DOHH2 (cell line): ENCODE results near the gene AFAP1.

Source experiments
- H3F3A ChIP-seq: fragments of 200-600 bp; sonication (generic), shearing (Covaris generic); 2 replicates; pipeline ENCODE4 v1.6.0; 2016; ENCODE audit warnings: antibody characterized with exemption, mild to moderate bottlenecking; ENCODE audit not compliant: control insufficient read depth, insufficient read depth
- H3K27ac ChIP-seq: fragments of 200-600 bp; sonication (generic); 2 replicates; pipeline ENCODE4 v1.5.1; 2014; ENCODE audit warnings: low read depth, mild to moderate bottlenecking, low read length, moderate library complexity
- H3K27me3 ChIP-seq: fragments of 200-600 bp; sonication (generic); 2 replicates; pipeline ENCODE4 v1.6.1; 2014; ENCODE audit warnings: mild to moderate bottlenecking, low read length, mixed read lengths; ENCODE audit not compliant: control insufficient read depth
- H3K36me3 ChIP-seq: fragments of 200-600 bp; sonication (generic); 2 replicates; pipeline ENCODE4 v1.6.1; 2014; ENCODE audit warnings: mild to moderate bottlenecking, low read length, moderate library complexity, mixed read lengths; ENCODE audit not compliant: control insufficient read depth
- H3K4me1 ChIP-seq: fragments of 200-600 bp; sonication (generic); 2 replicates; pipeline ENCODE4 v1.6.1; 2014; ENCODE audit warnings: mild to moderate bottlenecking, low read length, mixed read lengths; ENCODE audit not compliant: control insufficient read depth
- H3K4me2 ChIP-seq: fragments of 200-600 bp; sonication (generic); 2 replicates; pipeline ENCODE4 v1.6.0; 2014; ENCODE audit warnings: mild to moderate bottlenecking, low read length, moderate library complexity
- H3K4me3 ChIP-seq: fragments of 200-600 bp; sonication (generic); 2 replicates; pipeline ENCODE4 v1.5.1; 2014; ENCODE audit warnings: mild to moderate bottlenecking, low read length, mixed read lengths
- H3K79me2 ChIP-seq: fragments of 200-600 bp; sonication (generic); 2 replicates; pipeline ENCODE4 v1.6.1; 2014; ENCODE audit warnings: mild to moderate bottlenecking, low read length, mixed read lengths; ENCODE audit not compliant: control insufficient read depth
- H3K9me2 ChIP-seq: fragments of 200-600 bp; sonication (generic); replicated peaks from 2 replicates; pipeline ENCODE4 v1.6.1; 2014; ENCODE audit warnings: mild to moderate bottlenecking, low read length, mixed read lengths; ENCODE audit not compliant: control insufficient read depth
- H3K9me3 ChIP-seq: fragments of 200-600 bp; sonication (generic); 2 replicates; pipeline ENCODE4 v1.6.1; 2014; ENCODE audit warnings: antibody characterized with exemption, low read length, mixed read lengths; ENCODE audit not compliant: control insufficient read depth, insufficient read depth
- H4K20me1 ChIP-seq: fragments of 200-600 bp; sonication (generic); 2 replicates; pipeline ENCODE4 v1.6.0; 2014; ENCODE audit warnings: low read depth, mild to moderate bottlenecking, antibody characterized with exemption, low read length, moderate library complexity; ENCODE audit not compliant: control insufficient read depth, insufficient read depth
- CTCF ChIP-seq: fragments of 200-600 bp; sonication (generic); IDR thresholded peaks from one replicate; pipeline ENCODE4 v1.5.1; 2014; ENCODE audit warnings: antibody characterized with exemption, mild to moderate bottlenecking, low read depth, low read length; ENCODE audit not compliant: poor library complexity, severe bottlenecking
- EZH2phosphoT487 ChIP-seq: fragments of 200-600 bp; sonication (generic); IDR thresholded peaks from 2 replicates; pipeline ENCODE4 v1.6.1; 2017; ENCODE audit warnings: borderline replicate concordance, mild to moderate bottlenecking, antibody characterized with exemption, low read length, moderate library complexity, mixed read lengths

Gene AFAP1

DNA sequence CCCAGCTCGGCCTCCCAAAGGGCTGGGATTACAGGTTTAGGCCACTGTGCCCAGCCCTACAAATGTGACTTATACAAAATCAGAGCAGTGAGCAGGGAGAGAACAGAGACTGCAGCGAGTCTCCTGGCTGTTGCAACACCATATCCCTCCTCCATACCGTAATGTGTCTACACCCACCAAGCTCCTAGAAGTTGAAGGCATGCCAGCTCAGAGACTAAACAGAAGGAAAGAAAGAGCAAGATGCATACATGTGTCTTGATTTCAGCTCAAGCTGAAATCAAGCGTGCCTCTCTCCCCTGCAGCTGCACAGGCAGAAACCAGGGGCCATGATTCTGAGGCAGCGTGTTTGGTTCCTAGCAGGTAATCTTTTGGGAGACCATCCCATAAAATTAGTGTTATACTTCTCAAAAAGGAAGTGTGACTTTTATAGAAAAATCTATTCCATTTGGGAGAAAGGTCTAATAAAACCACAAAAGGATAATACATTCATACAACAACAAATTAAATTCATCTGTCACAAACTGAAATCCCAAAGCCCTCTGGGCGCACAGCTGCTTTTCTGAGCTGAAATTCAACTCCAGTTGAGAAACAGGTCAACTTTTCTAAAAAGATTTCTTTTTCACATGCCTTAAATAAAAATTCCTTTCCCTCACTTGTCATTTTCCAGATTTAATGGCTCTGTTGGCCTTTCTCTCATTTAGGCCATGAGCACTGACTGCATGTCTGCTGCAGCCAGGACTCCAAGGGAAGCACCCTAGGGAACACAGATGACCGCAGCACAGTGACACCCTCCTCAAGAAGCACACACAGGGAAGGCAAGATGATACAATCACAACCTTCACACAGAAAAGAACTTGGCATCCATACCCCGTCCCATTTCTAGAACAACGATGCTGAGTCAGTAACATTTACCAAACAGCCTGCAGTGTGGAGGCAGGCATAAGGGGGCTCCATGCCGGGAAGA lies 34.4 kb downstream of the AFAP1 start:
- Histone ChIP-seq H3K9me3 (no peaks in the 10 kb centered on the region), H3K27me3 (peaks cover 16% of the 10 kb centered on the region), H3K4me1 (peaks cover 6% of the 10 kb centered on the region), H3K27ac (no peak overlapping the region), H3F3A (no peaks in the 10 kb centered on the region), H3K4me3 (no peak overlapping the region), H3K4me2 (no peak overlapping the region), H3K79me2 (no peaks in the 10 kb centered on the region), H4K20me1 (no peaks in the 10 kb centered on the region), H3K36me3 (no peaks in the 10 kb centered on the region), H3K9me2 (no peaks in the 10 kb centered on the region)
- TF ChIP-seq CTCF (no peak), EZH2phosphoT487 (no peak)

DNA sequence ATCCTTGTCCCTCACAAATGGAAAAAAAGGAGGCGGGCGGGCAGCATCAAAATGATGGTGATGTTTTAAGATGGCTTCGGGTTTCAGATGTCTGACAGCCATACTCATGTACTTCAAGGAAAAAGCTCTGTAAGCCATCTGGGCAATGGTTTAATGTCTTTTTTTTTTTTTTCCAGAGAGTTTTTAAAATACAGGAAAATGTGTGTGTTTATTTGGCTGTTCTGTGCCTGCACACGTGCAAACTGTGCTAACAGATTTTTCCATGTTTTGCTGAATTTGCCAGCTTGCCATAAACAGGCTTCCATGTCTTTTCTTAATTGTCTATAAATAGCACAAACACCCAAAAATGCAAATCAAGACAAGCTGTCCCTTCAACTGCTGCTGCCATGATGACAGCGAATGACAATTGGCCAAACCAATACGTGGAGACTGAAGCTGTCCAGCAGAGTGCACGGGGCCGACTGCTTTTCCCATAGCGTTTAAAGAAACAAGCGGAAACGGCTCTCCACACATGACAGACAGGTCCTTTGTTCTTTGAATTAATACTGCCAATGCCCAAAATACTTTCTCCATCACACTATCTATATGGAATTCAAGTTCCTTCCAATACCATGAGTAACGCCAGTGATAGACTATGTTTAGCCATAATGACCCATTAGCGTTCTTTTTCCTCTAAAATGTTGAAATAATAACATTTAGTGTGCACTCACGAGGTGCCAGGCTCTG lies 35.7 kb downstream of the AFAP1 start:
- no peaks in the 10 kb centered on the region for H4K20me1 ChIP-seq
- no peaks in the 10 kb centered on the region for H3K79me2 ChIP-seq
- H3K27ac ChIP-seq: no peak overlapping the region
- peaks cover 16% of the 10 kb centered on the region for H3K27me3 ChIP-seq
- H3K9me3 ChIP-seq: no peaks in the 10 kb centered on the region
- no peaks in the 10 kb centered on the region for H3K36me3 ChIP-seq
- TF ChIP-seq EZH2phosphoT487 (no peak), CTCF (no peak)
- H3F3A ChIP-seq: no peaks in the 10 kb centered on the region
- H3K9me2 ChIP-seq: no peaks in the 10 kb centered on the region
- no peak overlapping the region for H3K4me3 ChIP-seq
- H3K4me2 ChIP-seq: no peak overlapping the region
- H3K4me1 ChIP-seq: peaks cover 6% of the 10 kb centered on the region

- H3K9me3 ChIP-seq: no peaks in the 10 kb centered on the region
- no peak for TF ChIP-seq CTCF
- no peak for TF ChIP-seq EZH2phosphoT487
- H3F3A ChIP-seq: no peaks in the 10 kb centered on the region
- peaks cover 16% of the 10 kb centered on the region for H3K27me3 ChIP-seq
- H3K9me2 ChIP-seq: no peaks in the 10 kb centered on the region
- H3K27ac ChIP-seq: no peak overlapping the region
- H3K79me2 ChIP-seq: no peaks in the 10 kb centered on the region
- H4K20me1 ChIP-seq: no peaks in the 10 kb centered on the region
- no peaks in the 10 kb centered on the region for H3K36me3 ChIP-seq
- no peaks in the 10 kb centered on the region for H3K4me1 ChIP-seq
- no peak overlapping the region for H3K4me2 ChIP-seq
- no peak overlapping the region for H3K4me3 ChIP-seq
Observed at GRCh38 chr4:7902826-7903225, 36.8 kb downstream of the AFAP1 start.
